WTC11 (cell line): ENCODE results near the gene MIF. TPM values are rescaled to one million over a fixed set of nuclear protein-coding genes. Genes with fewer than 3 reads are reported as not detected.

Experiments
- ATAC-seq: fragments of 200-7000 bp; cut with Tn5 transposase; 2 replicates; pipeline ENCODE4 v1.10.0; 2021; ENCODE audit warnings: mild to moderate bottlenecking, moderate library complexity
- CTCF ChIA-PET: fragments of 300-600 bp; sonication (Branson Sonifier 250); formaldehyde crosslinking; loops from one replicate; lab custom pipeline; 2021; ENCODE audit warnings: antibody characterized with exemption; lab: Charles Lee
- POLR2A ChIA-PET: fragments of 350-600 bp; sonication (Branson Sonifier 250); formaldehyde crosslinking; loops from one replicate; lab custom pipeline; 2021; ENCODE audit warnings: antibody characterized with exemption; lab: Charles Lee
- DNase-seq: peaks from one replicate; pipeline ENCODE4 v3.0.0; 2021; ENCODE audit warnings: low spot score
- H3K27ac Mint-ChIP-seq: 2 replicates; pipeline ENCODE4 v1.8.0; 2021; ENCODE audit warnings: mixed read lengths
- H3K27me3 Mint-ChIP-seq: 2 replicates; pipeline ENCODE4 v1.8.0; 2021; ENCODE audit warnings: low read depth, mild to moderate bottlenecking, moderate library complexity, mixed read lengths
- H3K36me3 Mint-ChIP-seq: 2 replicates; pipeline ENCODE4 v1.8.0; 2021; ENCODE audit warnings: mixed read lengths
- H3K4me1 Mint-ChIP-seq: 2 replicates; pipeline ENCODE4 v1.8.0; 2022; ENCODE audit warnings: mixed read lengths
- H3K4me3 Mint-ChIP-seq: 2 replicates; pipeline ENCODE4 v1.8.0; 2021; ENCODE audit warnings: mild to moderate bottlenecking, moderate library complexity, mixed read lengths
- H3K9me3 Mint-ChIP-seq: 2 replicates; pipeline ENCODE4 v1.8.0; 2021; ENCODE audit warnings: mixed read lengths
- AR ChIP-seq: fragments of 250-450 bp; sonication (Bioruptor Pico); IDR thresholded peaks from 2 replicates; pipeline ENCODE4 v1.9.0; 2021; ENCODE audit warnings: mild to moderate bottlenecking
- FOXJ3 ChIP-seq: sonication (generic); formaldehyde crosslinking; IDR thresholded peaks from 2 replicates; pipeline ENCODE4 v1.9.0; 2021; ENCODE audit warnings: missing genetic modification reagents, mild to moderate bottlenecking, borderline replicate concordance
- FOXP4 ChIP-seq: sonication (generic); formaldehyde crosslinking; IDR thresholded peaks from 2 replicates; pipeline ENCODE4 v1.8.0; 2022; ENCODE audit warnings: mild to moderate bottlenecking, missing genetic modification reagents
- HMGA2 ChIP-seq: fragments of 250-450 bp; sonication (Bioruptor Pico); IDR thresholded peaks from 2 replicates; pipeline ENCODE4 v1.4.0; 2021; ENCODE audit warnings: mild to moderate bottlenecking, moderate library complexity
- HMGXB4 ChIP-seq: sonication (generic); formaldehyde crosslinking; IDR thresholded peaks from 2 replicates; pipeline ENCODE4 v1.8.1; 2023; ENCODE audit warnings: mild to moderate bottlenecking, moderate library complexity, missing genetic modification reagents
- IRF2 ChIP-seq: sonication (generic); formaldehyde crosslinking; IDR thresholded peaks from 2 replicates; pipeline ENCODE4 v1.8.0; 2022; ENCODE audit warnings: low read depth, missing genetic modification reagents, borderline replicate concordance
- JAZF1 ChIP-seq: fragments of 250-450 bp; sonication (Bioruptor Pico); IDR thresholded peaks from 2 replicates; pipeline ENCODE4 v1.9.0; 2021; ENCODE audit warnings: moderate library complexity, mild to moderate bottlenecking, inconsistent platforms
- MAX ChIP-seq: sonication (generic); formaldehyde crosslinking; IDR thresholded peaks from 2 replicates; pipeline ENCODE4 v1.8.0; 2022; ENCODE audit warnings: mild to moderate bottlenecking, missing genetic modification reagents
- MYBL2 ChIP-seq: sonication (generic); formaldehyde crosslinking; IDR thresholded peaks from 2 replicates; pipeline ENCODE4 v1.8.1; 2023; ENCODE audit warnings: mild to moderate bottlenecking, moderate library complexity, missing genetic modification reagents
- USF1 ChIP-seq: sonication (generic); formaldehyde crosslinking; IDR thresholded peaks from 2 replicates; pipeline ENCODE4 v1.8.0; 2022; ENCODE audit warnings: mild to moderate bottlenecking, missing genetic modification reagents
- ZBTB43 ChIP-seq: sonication (generic); formaldehyde crosslinking; IDR thresholded peaks from 2 replicates; pipeline ENCODE4 v1.8.1; 2023; ENCODE audit warnings: mild to moderate bottlenecking, missing genetic modification reagents
- ZMAT4 ChIP-seq: fragments of 250-450 bp; sonication (Bioruptor Pico); IDR thresholded peaks from 2 replicates; pipeline ENCODE4 v1.9.0; 2021; ENCODE audit warnings: mild to moderate bottlenecking
- ZNF232 ChIP-seq: sonication (generic); formaldehyde crosslinking; IDR thresholded peaks from 2 replicates; pipeline ENCODE4 v1.8.0; 2022; ENCODE audit warnings: mild to moderate bottlenecking, missing genetic modification reagents
- ZNF425 ChIP-seq: fragments of 250-450 bp; sonication (Bioruptor Pico); conservative IDR thresholded peaks from 2 replicates; pipeline ENCODE4 v1.9.0; 2021; ENCODE audit warnings: mild to moderate bottlenecking
- total RNA-seq: library from RNA; stranded (reverse); gene quantifications from 3 replicates; pipeline ENCODE4 v1.2.3, GENCODE V29; 2021

MIF gene
- total RNA-seq, 1 experiment from 2014 or later = 1,424 TPM

- TF ChIP-seq USF1 (CRISPR knock-in tag) (peak; percentile 11; the same call in 1 of the 2 replicates), ZNF425 (CRISPR knock-in tag) (no peak), JAZF1 (CRISPR knock-in tag) (no peak), HMGXB4 (CRISPR knock-in tag) (peak; percentile 64; the same call in 1 of the 2 replicates)
Measured at GRCh38 chr22:23849009-23850006, 44.9 kb upstream of the MIF start (continued).

- no peak for DNase-seq
- H3K9me3 Mint-ChIP-seq = no peaks in the 10 kb centered on the region
- H3K4me1 Mint-ChIP-seq = peaks cover 34% of the 10 kb centered on the region
- ATAC-seq = no peak
- no peak overlapping the region for H3K4me3 Mint-ChIP-seq
- CTCF ChIA-PET = interaction anchor here (0.6 to 2.8 kb wide), 68 partner anchors 8 to 706 kb away, joined by 3 to 93 read pairs (median 5); partner anchors contain the start of genes C22orf15, CABIN1, CHCHD10 and DERL3
- no peak for TF ChIP-seq FOXJ3
- no peak for TF ChIP-seq ZNF425 (CRISPR knock-in tag)
- no peak for TF ChIP-seq AR (CRISPR knock-in tag)
- no peak for TF ChIP-seq ZBTB43 (CRISPR knock-in tag)
- TF ChIP-seq MAX = no peak
- TF ChIP-seq ZNF232 (CRISPR knock-in tag) = no peak
- no peak for TF ChIP-seq IRF2 (CRISPR knock-in tag)
- no peak for TF ChIP-seq ZMAT4 (CRISPR knock-in tag)
- no peak for TF ChIP-seq MYBL2 (CRISPR knock-in tag)
- TF ChIP-seq FOXP4 = no peak
- no peak for TF ChIP-seq HMGA2 (CRISPR knock-in tag)
- H3K27ac Mint-ChIP-seq = no peak overlapping the region
- peaks cover 7% of the 10 kb centered on the region for H3K27me3 Mint-ChIP-seq
- POLR2A ChIA-PET = interaction anchor here (0.5 to 2.9 kb wide), 6 partner anchors 8 to 92 kb away, joined by 3 to 14 read pairs (median 4); partner anchors contain the start of genes CHCHD10 and SLC2A11
- no peaks in the 10 kb centered on the region for H3K36me3 Mint-ChIP-seq
Measured at GRCh38 chr22:23850136-23850611, 44.0 kb upstream of the MIF start.
